Endothelial cell of umbilical vein (primary cell): ENCODE data around the gene VDR.

ENCODE experiments used
- EZH2 ChIP-seq: IDR thresholded peaks from 2 replicates; pipeline ENCODE4 v1.6.1; 2012; ENCODE audit warnings: borderline replicate concordance, low read depth, mild to moderate bottlenecking, moderate library complexity, low read length, inconsistent platforms; ENCODE audit not compliant: severe bottlenecking
- POLR2A ChIP-seq: IDR thresholded peaks from 2 replicates; pipeline ENCODE4 v1.6.1; 2012; ENCODE audit warnings: low read depth, mild to moderate bottlenecking, control low read depth, low read length
- TF ChIP-seq, protein P1 (sequence below), 2 donors: IDR thresholded peaks; 1 replicate in 1 of 2; 2 replicates in 1 of 2; pipeline ENCODE4 v1.5.1; 2011; ENCODE audit warnings: low read length in 2 of 2, mild to moderate bottlenecking in 2 of 2, moderate library complexity in 2 of 2, control low read depth in 1 of 2, inconsistent platforms in 1 of 2, low read depth in 1 of 2; ENCODE audit not compliant: insufficient read depth in 1 of 2; ENCODE audit errors: extremely low read depth in 1 of 2

DNA sequence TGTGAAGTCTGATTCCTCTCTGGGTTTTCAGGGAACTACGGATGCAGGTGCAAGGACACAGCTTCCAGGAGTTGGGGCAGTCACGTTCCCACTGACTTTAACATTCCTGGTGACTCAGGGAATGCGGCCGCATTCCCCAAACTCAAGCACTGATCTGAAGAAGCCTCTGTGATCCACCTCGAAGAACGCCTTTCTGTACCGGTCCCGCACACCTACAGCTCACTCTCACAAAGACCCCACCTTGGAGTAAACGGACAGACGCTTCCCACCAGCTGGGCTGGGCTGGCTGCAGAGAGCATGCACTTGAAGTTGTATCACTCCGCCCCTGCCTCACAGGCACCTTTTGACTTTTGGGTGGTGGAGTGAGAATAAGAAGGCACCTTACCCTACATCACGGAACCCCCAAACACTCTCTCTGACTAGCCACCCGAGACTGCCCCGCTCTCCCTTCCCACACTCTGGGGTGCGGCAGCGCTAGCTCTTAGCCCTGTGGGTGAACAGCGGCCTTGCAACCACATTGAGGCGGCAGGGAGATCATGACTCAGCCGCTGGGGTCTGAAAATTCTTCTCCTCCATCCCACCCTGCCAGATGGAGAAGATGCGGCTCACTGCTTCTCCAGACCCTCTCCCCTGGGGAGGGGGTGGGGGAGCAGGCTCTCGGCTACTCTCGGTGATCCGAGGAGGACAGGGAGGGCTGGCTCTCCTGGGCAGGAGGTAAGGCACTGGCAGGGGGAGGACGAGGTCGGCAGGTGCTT lies 61.4 kb downstream of the VDR start:
- TF ChIP-seq, protein P1, sequence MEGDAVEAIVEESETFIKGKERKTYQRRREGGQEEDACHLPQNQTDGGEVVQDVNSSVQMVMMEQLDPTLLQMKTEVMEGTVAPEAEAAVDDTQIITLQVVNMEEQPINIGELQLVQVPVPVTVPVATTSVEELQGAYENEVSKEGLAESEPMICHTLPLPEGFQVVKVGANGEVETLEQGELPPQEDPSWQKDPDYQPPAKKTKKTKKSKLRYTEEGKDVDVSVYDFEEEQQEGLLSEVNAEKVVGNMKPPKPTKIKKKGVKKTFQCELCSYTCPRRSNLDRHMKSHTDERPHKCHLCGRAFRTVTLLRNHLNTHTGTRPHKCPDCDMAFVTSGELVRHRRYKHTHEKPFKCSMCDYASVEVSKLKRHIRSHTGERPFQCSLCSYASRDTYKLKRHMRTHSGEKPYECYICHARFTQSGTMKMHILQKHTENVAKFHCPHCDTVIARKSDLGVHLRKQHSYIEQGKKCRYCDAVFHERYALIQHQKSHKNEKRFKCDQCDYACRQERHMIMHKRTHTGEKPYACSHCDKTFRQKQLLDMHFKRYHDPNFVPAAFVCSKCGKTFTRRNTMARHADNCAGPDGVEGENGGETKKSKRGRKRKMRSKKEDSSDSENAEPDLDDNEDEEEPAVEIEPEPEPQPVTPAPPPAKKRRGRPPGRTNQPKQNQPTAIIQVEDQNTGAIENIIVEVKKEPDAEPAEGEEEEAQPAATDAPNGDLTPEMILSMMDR (IDR thresholded peaks at IDR 0.05; ENCODE audit: extremely low read depth in 1 of 2, insufficient read depth in 1 of 2, low read depth in 1 of 2, low read length in 2 of 2), result no peak
- no peak for TF ChIP-seq POLR2A
- TF ChIP-seq EZH2, result no peak
